ENCODE results near the gene JAKMIP1. TPM values are rescaled to one million over a fixed set of nuclear protein-coding genes. Genes with fewer than 3 reads are reported as not detected.
A peak's percentile ranks its signal among the peaks of the same experiment; 100 is the strongest.
"Not testable (repeated sequence)": the region's sequence is repeated elsewhere in the genome, so short reads cannot be mapped to it uniquely, and the experiment has no call there.

Gene JAKMIP1
- total RNA-seq, 4 donors from 2014 or later: 1.2 to 6.6 TPM; not detected in 2

DNA sequence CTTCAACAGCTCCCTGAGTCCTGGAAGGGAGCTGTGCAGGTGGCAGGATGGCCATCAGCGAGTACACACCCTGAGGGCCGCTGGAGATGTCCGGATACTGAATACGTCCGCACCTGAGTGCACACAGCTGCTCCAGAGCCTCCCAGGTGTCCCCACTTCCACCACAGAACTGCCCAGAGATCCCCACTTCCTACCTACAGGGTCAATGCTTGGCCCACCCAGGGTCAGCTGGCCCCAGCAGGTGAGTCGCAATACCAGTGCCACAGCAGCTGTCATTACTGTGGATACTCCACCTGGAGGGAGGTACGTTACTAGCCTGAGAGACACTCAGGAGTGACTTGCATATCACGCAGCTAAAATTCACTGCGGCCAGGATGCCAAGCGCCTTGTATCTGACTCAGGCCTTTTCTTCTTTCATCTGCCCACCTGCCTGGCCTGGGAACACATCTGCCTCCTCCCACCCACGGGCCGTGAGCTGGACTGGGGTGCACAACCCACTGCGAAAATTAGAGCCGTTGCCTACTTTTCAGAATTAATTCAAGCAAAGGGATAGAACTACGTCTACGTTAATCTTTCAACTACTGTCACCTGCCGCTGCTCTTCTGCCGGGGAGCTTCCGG lies 191.5 kb downstream of the JAKMIP1 start:
- no peaks in the 10 kb centered on the region for H3K27me3 ChIP-seq

DNA sequence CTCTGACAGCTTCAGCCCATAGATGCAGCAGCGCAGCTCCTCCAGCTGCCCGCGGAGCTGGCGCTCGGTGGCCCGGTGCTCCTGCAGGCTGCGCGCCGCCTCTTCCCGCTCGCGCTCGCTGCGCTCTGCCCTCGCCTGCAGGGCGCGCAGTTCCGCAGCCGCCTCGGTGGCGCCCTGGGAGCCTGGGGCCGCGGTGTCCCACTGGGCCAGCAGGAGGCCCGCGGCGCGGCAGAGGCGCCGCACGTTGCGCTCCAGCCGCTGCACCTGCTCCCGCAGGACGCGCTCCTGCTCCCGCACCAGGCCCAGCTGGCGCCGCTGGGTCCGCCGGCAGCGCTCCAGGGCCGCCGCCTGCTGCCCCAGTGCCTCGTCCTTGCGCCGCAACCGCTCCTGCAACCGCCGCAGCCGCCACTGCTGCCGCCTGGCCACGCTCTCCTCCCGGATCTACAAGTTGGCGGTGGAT lies 192.2 kb downstream of the JAKMIP1 start:
- Histone ChIP-seq H3K9me3 (no peaks in the 10 kb centered on the region), H3K27ac (no peak overlapping the region), H3K4me1 (no peaks in the 10 kb centered on the region), H3K36me3 (no peaks in the 10 kb centered on the region), H3K4me3 (no peak overlapping the region), H3K27me3 (no peaks in the 10 kb centered on the region)
- DNase-seq: no peak
- no peak for TF ChIP-seq POLR2A (IDR thresholded peaks at IDR 0.05)
- TF ChIP-seq, protein P1, sequence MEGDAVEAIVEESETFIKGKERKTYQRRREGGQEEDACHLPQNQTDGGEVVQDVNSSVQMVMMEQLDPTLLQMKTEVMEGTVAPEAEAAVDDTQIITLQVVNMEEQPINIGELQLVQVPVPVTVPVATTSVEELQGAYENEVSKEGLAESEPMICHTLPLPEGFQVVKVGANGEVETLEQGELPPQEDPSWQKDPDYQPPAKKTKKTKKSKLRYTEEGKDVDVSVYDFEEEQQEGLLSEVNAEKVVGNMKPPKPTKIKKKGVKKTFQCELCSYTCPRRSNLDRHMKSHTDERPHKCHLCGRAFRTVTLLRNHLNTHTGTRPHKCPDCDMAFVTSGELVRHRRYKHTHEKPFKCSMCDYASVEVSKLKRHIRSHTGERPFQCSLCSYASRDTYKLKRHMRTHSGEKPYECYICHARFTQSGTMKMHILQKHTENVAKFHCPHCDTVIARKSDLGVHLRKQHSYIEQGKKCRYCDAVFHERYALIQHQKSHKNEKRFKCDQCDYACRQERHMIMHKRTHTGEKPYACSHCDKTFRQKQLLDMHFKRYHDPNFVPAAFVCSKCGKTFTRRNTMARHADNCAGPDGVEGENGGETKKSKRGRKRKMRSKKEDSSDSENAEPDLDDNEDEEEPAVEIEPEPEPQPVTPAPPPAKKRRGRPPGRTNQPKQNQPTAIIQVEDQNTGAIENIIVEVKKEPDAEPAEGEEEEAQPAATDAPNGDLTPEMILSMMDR (IDR thresholded peaks at IDR 0.05): no peak

More for the DNA sequence above, 191.5 kb downstream of the JAKMIP1 start:
- H3K9me3 ChIP-seq: no peaks in the 10 kb centered on the region
- H3K4me1 ChIP-seq: no peaks in the 10 kb centered on the region
- no peak for DNase-seq
- H3K4me3 ChIP-seq: no peak overlapping the region
- H3K27ac ChIP-seq: no peak overlapping the region
- TF ChIP-seq POLR2A (IDR thresholded peaks at IDR 0.05): no peak
- TF ChIP-seq, protein P1 (IDR thresholded peaks at IDR 0.05): no peak
- H3K36me3 ChIP-seq: no peaks in the 10 kb centered on the region

DNA sequence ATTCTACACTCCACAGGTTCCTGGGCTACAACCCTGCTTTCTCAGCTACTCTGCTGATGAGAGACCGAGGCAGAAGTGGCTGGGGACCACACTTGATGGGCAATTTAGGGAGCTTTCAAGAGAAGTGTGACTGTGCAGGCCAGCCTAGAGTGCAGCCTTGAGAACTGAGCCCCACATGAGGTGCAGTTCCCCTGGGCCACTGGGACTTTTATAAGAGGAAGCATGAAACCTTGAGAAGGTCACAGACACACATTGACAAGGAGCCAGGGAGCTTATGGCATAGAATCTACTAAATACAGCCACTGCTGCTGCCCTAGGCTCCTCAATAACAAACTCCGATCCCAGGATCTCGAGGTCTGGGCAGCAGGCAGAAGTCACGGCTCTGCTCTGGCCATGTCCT lies 195.2 kb downstream of the JAKMIP1 start:
- Histone ChIP-seq H3K36me3 (no peaks in the 10 kb centered on the region), H3K27ac (no peak overlapping the region), H3K9me3 (no peaks in the 10 kb centered on the region), H3K4me1 (no peaks in the 10 kb centered on the region), H3K4me3 (no peak overlapping the region), H3K27me3 (no peaks in the 10 kb centered on the region)
- DNase-seq: no peak
- TF ChIP-seq, protein P1 (IDR thresholded peaks at IDR 0.05): no peak
- TF ChIP-seq POLR2A (IDR thresholded peaks at IDR 0.05): no peak

DNA sequence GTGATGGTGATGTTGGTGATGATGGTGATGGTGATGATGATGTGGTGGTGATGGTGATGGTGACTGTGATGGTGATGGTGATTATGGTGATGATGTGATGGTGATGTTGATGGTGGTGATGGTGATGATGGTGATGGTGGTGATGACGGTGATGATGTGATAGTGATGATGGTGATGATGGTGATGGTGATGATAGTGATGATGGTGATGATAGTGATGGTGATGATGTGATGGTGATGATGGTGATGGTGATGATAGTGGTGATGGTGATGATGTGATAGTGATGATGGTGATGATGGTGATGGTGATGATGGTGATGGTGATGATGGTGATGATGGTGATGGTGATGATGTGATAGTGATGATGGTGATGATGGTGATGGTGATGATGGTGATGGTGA lies 196.9 kb downstream of the JAKMIP1 start:
- H3K4me1 ChIP-seq, DNase-seq, H3K27ac ChIP-seq, H3K36me3 ChIP-seq, H3K9me3 ChIP-seq, H3K27me3 ChIP-seq, H3K4me3 ChIP-seq: not testable (repeated sequence)

DNA sequence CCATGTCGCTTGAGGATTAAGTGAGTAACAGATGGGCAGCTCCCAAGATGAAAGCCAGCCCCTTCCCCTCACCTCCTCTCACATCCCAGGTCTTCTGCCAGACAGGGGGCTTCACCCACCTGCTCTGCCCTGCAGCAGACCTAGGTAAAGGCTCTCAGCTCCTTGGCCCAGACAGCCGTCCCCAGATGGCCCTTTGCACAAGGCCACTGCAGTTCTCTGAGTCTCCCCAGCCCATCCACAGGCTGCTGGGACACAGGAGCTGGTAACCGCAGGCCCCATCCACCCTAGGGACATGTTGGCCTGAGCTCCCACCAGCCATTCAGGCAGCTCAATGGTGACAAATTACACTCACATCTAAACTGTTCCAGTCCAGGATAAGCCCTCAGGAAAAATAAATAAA lies 197.4 kb downstream of the JAKMIP1 start:
- Histone ChIP-seq H3K4me1 (no peaks in the 10 kb centered on the region), H3K4me3 (no peak overlapping the region), H3K36me3 (no peaks in the 10 kb centered on the region), H3K9me3 (no peaks in the 10 kb centered on the region), H3K27ac (no peak overlapping the region), H3K27me3 (no peaks in the 10 kb centered on the region)
- no peak for TF ChIP-seq POLR2A (IDR thresholded peaks at IDR 0.05)
- peak in 1 of 3 donors; percentile 4 for DNase-seq

DNA sequence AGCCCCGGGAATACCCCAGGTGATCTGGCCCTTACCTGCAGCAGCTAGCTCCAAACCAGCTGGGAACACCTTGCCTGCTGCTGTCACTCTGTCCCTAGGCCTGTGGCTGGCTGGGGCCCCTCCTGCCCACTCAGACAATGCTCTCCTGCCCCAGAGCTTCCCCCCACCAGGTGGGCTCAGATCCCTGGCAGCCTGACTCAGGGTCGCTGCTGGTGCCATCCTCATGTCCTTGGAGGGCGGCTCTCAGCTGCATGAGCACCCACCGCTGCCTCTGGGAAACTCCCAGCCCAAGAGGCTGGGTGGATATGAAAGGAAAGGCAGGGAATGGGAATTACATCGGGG lies 197.9 kb downstream of the JAKMIP1 start:
- peak in 1 of 3 donors; percentile 21 for DNase-seq
- Histone ChIP-seq H3K4me3 (no peak overlapping the region), H3K9me3 (no peaks in the 10 kb centered on the region), H3K27me3 (no peaks in the 10 kb centered on the region), H3K36me3 (no peaks in the 10 kb centered on the region), H3K27ac (no peak overlapping the region), H3K4me1 (no peaks in the 10 kb centered on the region)
- TF ChIP-seq POLR2A (IDR thresholded peaks at IDR 0.05): no peak
- TF ChIP-seq, protein P1 (IDR thresholded peaks at IDR 0.05): no peak
